Esophagus muscularis mucosa (tissue), 4 donors: ENCODE measurements around the gene LGALS9B. TPM values are rescaled to one million over a fixed set of nuclear protein-coding genes. Genes with fewer than 3 reads are reported as not detected.

Source experiments
- small RNA-seq, 3 donors: library from RNA; depleted of rRNA; stranded (forward); fragments of <200 nt; gene quantifications; one replicate each; pipeline ENCODE3, GENCODE V24; 2016
- total RNA-seq, 4 donors: library from RNA; depleted of rRNA; stranded (reverse); fragments of >200 nt; gene quantifications; one replicate each; pipeline versions ENCODE4 v1.1.0 to v1.2.1, GENCODE V29; 2016

Gene LGALS9B
- total RNA-seq, 4 donors from 2014 or later, result not detected

Small RNA genes lying within 50 kb of the gene (small RNA-seq; reads per million reads assigned to genes)
- 0 reads per million in 3 donors for gene YWHAEP3

Other genes with a start within 250 kb of the LGALS9B start
- not detected for gene CDRT15L2, start 112.2 kb upstream of the LGALS9B start, total RNA-seq